Brain microvascular endothelial cell (primary cell): ENCODE data around the gene RERE.

Experiments
- DNase-seq: peaks from one replicate; pipeline ENCODE4 v3.0.0-alpha.2; 2020
- H3K27ac ChIP-seq: fragments of 250-450 bp; sonication (Bioruptor Pico); 2 replicates; pipeline ENCODE4 v1.5.1; 2020; ENCODE audit warnings: mild to moderate bottlenecking, moderate library complexity
- H3K27me3 ChIP-seq: fragments of 250-450 bp; sonication (Bioruptor Pico); replicated peaks from 2 replicates; pipeline ENCODE4 v1.5.1; 2020; ENCODE audit warnings: mild to moderate bottlenecking
- H3K36me3 ChIP-seq: fragments of 250-450 bp; sonication (Bioruptor Pico); replicated peaks from 2 replicates; pipeline ENCODE4 v1.5.1; 2020; ENCODE audit warnings: mild to moderate bottlenecking
- H3K4me3 ChIP-seq: 2 replicates; pipeline ENCODE4 v1.5.1; 2011; ENCODE audit warnings: low read depth, mild to moderate bottlenecking, control low read depth, low read length, moderate library complexity
- in situ Hi-C: cut with HindIII; loops from 2 replicates; pipeline ENCODE4 v1.10.0; 2017; ENCODE audit warnings: low sequenced_read_pairs, low pct_ligation_motif_present
- TF ChIP-seq, protein P1 (sequence below): IDR thresholded peaks from 2 replicates; pipeline ENCODE4 v1.5.1; 2011; ENCODE audit warnings: low read depth, mild to moderate bottlenecking, moderate library complexity, low read length, control low read depth, inconsistent platforms; ENCODE audit errors: missing control alignments

The RERE gene

DNA sequence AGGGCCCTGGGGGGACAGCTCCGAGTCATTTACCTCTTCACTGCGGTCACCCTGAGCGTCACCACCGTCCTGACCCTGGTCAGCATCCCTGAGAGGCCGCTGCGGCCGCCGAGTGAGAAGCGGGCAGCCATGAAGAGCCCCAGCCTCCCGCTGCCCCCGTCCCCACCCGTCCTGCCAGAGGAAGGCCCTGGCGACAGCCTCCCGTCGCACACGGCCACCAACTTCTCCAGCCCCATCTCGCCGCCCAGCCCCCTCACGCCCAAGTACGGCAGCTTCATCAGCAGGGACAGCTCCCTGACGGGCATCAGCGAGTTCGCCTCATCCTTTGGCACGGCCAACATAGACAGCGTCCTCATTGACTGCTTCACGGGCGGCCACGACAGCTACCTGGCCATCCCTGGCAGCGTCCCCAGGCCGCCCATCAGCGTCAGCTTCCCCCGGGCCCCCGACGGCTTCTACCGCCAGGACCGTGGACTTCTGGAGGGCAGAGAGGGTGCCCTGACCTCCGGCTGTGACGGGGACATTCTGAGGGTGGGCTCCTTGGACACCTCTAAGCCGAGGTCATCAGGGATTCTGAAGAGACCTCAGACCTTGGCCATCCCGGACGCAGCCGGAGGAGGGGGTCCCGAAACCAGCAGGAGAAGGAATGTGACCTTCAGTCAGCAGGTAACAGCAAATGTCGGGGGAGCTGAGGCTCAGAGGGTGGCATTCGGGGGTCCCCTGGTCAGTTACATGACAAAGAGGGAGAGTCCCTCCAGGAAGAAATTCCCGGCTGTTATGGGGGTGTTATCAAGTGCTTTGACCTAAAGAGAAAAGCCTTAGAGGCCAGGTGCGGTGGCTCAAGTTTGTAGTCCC is 486.9 kb downstream of the RERE start:
- H3K27ac ChIP-seq = no peak overlapping the region
- H3K36me3 ChIP-seq = no peaks in the 10 kb centered on the region
- in situ Hi-C loops = no loop called here
- no peak for DNase-seq
- no peaks in the 10 kb centered on the region for H3K27me3 ChIP-seq
- H3K4me3 ChIP-seq = no peak overlapping the region
- TF ChIP-seq, protein P1, sequence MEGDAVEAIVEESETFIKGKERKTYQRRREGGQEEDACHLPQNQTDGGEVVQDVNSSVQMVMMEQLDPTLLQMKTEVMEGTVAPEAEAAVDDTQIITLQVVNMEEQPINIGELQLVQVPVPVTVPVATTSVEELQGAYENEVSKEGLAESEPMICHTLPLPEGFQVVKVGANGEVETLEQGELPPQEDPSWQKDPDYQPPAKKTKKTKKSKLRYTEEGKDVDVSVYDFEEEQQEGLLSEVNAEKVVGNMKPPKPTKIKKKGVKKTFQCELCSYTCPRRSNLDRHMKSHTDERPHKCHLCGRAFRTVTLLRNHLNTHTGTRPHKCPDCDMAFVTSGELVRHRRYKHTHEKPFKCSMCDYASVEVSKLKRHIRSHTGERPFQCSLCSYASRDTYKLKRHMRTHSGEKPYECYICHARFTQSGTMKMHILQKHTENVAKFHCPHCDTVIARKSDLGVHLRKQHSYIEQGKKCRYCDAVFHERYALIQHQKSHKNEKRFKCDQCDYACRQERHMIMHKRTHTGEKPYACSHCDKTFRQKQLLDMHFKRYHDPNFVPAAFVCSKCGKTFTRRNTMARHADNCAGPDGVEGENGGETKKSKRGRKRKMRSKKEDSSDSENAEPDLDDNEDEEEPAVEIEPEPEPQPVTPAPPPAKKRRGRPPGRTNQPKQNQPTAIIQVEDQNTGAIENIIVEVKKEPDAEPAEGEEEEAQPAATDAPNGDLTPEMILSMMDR = no peak

- TF ChIP-seq, protein P1 = no peak
- in situ Hi-C loops = no loop called here
- no peaks in the 10 kb centered on the region for H3K36me3 ChIP-seq
Measured at GRCh38 chr1:8329858-8330257, 487.6 kb downstream of the RERE start.

DNA sequence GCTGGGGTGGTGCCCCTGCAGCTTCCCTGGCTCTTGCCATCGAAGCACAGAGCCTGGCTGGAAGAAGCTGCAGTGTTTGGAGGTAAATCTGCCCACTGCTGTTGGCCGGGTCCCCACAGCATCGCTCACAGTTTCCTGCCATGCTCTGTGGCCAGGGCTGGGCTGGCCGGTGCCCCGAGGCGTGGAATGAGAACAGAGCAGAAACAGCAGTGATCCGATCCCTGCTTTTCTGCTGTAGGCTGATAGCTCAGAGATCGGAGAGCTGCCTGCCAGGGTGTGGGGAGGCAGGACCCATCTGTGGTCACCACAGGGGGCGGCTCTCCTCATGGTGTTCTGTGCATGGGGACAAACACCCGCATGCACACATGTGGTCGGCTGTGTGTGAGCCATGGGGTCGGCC is 488.0 kb downstream of the RERE start:
- TF ChIP-seq, protein P1 = no peak
- H3K4me3 ChIP-seq = no peak overlapping the region

More at GRCh38 chr1:8329858-8330257, 487.6 kb downstream of the RERE start:
- no peak overlapping the region for H3K27ac ChIP-seq
- no peak overlapping the region for H3K4me3 ChIP-seq
- no peaks in the 10 kb centered on the region for H3K27me3 ChIP-seq
- no peak for DNase-seq

DNA sequence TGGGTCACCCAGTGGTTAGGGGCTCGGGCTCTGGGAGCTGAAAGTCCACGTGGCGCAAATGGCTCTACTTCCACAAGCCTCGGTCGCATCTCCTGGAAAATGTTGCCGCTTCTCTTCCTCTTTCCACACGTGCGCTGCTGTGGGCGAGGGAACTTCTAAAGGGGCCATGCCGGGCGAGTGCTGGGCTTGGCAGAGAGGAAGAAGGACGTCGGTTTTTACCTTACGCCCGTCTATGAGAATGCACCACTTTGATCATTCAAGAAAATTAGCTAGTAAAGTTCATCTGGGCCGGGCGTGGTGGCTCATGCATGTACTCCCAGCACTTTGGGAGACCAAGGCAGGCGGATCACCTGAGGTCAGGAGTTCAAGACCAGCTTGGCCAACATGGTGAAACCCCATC is 489.2 kb downstream of the RERE start:
- Histone ChIP-seq H3K36me3 (no peaks in the 10 kb centered on the region), H3K27me3 (no peaks in the 10 kb centered on the region), H3K27ac (no peak overlapping the region), H3K4me3 (no peak overlapping the region)
- no peak for DNase-seq
- TF ChIP-seq, protein P1 = no peak
- in situ Hi-C loops = no loop called here

More for the DNA sequence above, 488.0 kb downstream of the RERE start:
- Histone ChIP-seq H3K27me3 (no peaks in the 10 kb centered on the region), H3K27ac (no peak overlapping the region), H3K36me3 (no peaks in the 10 kb centered on the region)
- no peak for DNase-seq
- in situ Hi-C loops = no loop called here

- H3K27ac ChIP-seq = no peak overlapping the region
- no peak for DNase-seq
- no peaks in the 10 kb centered on the region for H3K36me3 ChIP-seq
- in situ Hi-C loops = no loop called here
- H3K4me3 ChIP-seq = no peak overlapping the region
- no peaks in the 10 kb centered on the region for H3K27me3 ChIP-seq
- TF ChIP-seq, protein P1 = no peak
Measured at GRCh38 chr1:8326265-8326664, 491.2 kb downstream of the RERE start.
